NCI-H128 (cell line): ENCODE data around the gene CAMK2G.

ENCODE experiments used
- DNase-seq: peaks from one replicate; lab custom pipeline; 2025; ENCODE audit not compliant: unreplicated experiment; lab: John Stamatoyannopoulos, UW

The CAMK2G gene

DNA sequence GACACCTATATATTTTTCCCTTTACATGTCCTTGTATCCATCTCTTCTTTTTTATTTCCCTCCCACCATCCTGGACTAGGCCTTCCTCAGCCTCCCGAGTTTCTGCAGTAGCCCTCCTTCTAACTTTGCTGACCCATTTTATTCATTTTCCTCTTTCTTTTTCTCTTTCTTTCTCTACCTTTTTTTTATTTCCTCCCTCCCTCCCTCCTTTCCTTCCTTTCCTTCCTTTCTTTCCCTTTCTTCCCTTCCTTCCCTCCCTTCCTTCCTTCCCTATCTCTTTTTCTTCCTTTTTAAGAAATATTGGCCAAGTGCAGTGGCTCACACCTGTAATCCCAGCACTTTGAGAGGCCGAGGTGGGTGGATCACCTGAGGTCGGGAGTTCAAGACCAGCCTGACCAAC lies 9.7 kb upstream of the CAMK2G start:
- no peak for DNase-seq

DNA sequence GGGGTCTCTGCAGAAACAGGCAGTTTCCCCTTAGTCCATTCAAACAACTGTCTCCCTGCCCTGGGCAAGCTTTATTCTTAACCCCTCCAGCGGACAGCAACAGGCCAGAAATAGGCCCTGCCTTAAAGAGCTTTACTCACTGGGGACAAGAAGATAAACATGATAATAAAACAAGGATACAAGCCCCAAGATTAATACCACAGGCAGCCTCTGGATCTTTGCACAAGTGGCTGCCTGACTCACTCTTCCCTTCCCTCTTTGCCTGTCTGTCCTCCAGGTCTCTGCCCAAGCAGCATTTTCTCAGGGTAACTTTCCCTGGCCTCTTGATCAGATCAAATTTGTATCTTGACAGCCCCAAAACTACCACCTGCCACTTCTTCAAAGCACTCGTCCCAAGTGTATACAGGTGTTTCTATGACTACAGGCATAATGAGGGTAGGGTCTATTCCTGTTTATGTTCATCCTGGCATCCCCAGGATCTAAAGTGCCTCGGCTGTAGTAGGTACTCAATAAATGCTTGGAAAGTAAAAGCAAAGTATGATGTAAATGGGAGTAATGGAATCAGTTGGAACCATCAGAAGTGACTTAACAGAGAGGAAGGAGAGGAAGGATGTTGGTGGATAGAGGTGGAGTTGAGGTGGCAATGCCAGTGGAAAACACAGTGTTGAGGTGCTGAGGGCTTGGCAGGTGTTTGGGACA lies 7.0 kb upstream of the CAMK2G start:
- no peak for DNase-seq

DNA sequence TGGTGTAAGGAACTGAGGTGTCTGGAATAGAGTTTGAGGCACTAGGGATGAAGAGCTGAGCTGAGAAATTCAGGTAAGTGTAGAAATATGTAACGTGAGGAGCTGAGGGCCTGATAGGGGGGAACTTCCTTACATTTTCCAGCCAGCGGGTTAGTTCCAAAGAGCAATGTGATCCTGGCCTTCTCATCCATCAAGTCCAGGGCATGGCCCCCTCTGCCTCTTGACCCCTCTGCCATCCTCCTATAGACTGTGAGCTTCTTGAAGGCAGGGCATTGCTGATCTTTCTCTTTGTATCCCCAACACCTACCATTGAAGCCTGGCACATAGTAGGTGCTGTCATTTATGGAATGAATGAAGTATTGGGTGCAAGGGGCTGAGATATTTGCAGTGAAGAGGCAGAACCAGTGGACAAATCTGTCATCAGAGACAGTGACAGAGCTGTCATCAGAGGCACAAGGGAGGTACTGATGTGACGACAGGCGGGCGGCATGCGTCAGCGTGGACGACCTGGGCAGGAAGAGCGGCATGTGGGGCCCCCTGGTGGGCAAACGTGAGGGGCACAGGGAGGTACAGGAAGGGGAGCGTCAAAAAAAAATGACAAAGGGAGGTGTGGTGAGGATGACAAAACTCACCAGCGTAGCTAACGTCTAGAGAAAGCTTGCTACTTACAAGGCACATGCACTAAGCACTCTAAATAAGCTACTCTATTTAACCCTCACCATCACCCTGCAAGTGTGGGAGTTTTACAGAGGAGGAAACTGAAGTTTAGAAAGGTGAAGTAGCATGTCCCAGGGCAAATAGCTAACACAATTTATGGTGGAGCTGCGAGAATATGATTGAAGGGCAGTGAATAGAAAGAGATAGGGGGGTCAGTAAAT lies 5.2 kb upstream of the CAMK2G start:
- peak; percentile 17 for DNase-seq

DNA sequence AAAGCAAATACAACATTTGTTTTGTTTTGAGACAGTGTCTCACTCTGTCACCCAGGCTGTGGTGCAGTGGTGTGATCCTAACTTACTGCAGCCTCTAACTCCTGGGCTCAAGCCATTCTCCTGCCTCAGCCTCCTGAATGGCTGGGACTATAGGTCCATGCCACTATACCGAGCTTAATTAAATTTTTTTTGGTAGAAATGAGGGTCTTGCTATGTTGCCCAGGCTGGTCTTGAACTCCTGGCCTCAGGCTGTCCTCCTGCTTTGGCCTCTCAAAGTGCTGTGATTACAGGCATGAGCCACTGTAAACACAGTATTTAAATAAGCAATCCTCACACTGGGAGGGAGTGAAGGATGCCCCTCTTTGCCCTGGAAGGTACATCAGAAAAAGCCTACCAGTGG lies 4.0 kb upstream of the CAMK2G start:
- no peak for DNase-seq

DNA sequence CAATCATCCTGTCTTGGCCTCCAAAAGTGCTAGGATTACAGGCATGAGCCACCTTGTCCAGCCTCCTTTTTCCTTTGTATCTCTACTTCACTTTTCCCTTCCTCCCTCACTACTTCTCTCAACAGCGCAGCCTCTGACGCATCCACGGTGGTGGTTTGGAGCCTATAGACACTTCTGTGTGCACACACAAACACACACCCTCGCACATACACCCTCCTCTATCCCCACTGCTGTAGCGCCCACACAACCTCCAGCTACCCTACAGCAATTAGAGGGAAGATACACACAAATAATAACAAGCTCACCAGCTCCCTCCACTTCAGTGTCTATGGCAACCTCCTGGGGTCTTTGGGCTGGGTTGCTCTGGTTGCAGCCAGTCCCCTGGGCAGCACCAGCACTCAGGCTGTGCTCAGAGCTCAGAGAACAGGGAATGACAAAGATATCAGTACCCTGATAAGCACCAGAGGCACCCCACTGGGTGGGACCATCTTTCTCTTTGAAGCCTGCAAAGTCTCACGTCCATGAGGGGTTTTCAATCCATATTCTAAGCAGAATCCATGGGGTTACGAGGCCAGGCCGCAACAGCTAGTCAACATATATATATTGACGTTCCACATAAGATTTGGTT lies 3.3 kb upstream of the CAMK2G start:
- DNase-seq = no peak

DNA sequence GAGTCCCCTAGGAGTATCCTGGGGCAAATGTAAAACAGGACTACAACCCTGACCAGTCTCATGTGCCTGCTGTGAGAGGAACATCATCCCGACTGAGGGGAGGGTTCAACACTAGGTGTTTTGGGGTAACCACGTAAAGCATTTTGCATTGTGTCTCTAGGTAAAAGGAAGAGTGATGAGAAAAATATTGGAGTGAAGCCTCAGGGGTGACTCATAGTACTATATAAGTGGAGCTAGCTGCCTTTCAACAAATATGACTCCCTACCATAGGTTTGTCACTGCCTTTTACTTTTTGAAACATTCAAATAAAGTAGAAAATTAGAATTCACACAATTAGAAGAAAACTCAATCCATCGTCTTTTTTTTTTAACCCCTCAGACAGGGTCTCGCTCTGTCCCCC lies 2.6 kb upstream of the CAMK2G start:
- DNase-seq = no peak

DNA sequence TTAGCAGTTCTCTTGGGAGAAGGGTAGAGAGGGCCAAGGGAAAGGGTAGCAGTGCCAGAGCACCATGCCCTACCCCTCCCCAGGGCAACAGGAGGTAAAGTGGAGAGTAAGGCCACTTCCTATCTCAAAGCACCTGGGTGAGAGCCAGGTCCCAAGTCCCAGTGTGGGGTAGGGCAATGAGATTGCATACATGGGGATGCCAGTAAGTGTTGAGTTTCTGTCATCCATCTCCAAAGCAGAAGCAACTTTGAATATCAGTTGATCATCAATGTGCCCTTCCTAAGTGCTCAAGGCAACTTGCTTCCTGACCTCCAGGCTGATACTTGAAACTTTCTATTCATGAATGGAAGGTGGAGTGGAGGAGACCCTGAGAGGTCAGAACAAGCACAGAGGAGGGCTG lies 2.2 kb upstream of the CAMK2G start:
- no peak for DNase-seq

DNA sequence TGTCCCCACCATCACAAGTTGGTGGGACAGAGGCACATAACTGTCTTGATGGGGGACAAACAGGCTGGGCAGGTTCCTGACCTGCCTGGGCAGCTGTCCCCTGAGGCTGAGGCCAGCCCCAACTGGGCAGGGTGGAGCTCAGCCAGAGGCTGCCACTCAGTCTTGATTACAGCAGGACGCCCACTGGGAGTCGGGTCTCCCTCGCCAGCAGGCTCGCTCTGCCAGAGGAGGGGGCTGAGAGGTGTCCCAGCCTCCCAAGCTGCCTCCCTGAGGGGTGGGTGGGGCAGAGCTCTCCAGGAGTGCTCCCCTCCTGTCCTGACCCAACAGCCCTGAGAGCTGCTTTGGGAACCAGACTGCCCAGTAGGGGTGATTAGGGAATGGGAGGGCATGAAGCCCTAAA lies 1.8 kb upstream of the CAMK2G start:
- no peak for DNase-seq

DNA sequence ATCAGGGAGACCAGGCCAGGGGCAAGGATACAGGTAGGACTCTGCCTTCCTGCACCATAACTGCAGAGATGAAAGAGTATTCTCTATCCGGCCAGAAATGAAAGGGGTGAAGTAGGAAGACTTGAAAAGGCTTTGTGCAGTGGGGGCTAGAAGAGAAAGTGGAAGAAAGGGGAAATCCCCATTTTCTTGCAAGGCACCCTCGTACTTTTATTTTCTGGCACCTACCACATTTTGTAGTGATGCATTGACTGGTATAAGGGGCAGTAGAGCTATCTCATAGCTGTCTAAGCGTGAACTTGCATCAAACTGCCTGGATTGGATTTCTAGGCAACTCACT lies 752 bp upstream of the CAMK2G start:
- no peak for DNase-seq

DNA sequence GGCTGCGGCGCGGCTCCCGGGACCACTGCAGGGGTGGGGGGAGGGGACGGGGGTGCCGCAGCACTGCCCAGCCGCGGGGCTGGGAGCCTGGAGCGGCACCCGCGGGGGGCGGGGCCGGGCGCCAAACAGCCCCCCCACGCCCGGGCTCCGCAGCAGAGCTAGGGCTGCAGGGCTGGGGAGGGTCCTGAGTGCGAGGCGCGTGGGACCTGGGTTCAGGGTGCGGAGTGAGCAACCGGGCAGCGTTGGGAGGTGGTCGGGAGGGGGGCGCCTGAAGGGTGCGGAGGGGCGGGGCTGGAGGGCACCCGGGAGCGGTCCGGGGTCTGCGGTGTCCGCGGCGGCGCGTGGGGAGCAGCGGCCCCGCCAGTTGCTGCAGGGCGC lies 528 bp downstream of the CAMK2G start:
- DNase-seq = no peak

DNA sequence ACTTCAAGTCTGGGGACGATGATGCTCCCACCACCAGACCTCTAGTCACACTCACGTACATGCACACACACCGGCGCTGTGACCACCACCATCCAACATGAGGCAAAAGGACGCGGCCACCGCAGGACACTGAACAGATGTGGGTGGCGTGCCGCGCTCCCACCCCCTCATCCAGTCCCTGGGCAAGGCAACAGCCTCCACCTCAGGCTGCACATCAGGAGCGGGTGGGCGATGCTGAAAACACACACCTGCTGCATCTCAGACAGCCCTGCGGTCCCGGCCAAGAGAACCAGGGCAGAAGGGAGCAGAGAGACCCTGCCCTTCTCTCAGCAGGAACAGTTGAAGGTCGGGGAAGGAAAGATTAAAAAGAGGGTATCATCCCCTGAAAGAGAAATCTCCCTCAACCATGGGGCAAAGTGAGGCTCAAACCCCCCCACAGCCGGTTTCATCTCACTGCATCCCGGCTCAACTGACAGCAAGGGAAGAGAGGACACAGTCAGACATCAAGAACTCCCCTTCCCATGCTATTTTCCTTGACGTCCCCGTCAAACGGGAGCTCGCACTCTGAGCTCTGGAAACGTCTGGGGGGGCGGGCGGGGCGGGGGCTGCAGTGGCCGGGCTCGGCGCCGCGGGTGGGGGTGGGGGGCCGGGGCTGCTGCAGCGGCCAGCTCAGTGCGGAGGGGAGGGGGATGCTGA lies 1.1 kb downstream of the CAMK2G start:
- no peak for DNase-seq

DNA sequence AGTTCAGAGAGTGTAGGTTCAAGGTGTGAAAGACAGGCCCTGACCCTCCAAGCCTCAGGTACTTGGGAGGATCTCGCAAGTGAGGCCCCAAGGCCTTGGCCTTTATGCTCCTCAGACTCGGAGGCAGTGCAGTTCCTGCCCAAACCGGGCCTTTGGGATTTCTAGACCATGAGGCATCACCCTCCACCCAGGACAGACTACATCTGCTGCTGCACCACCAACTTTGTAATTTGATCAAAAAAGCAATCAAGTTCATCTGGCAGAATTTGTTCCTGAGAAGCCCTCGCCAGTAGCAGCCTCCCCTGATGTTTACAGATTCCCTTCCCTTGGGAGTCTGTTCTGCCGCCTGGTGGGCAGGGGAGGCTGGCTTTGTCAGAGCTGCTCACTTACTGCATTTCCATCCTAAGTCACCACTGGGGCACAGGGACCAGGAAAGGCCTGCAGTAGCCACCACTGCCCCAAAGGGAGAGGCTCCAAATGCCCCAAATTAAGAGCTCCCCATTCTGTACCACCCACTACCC lies 2.1 kb downstream of the CAMK2G start:
- DNase-seq = no peak

DNA sequence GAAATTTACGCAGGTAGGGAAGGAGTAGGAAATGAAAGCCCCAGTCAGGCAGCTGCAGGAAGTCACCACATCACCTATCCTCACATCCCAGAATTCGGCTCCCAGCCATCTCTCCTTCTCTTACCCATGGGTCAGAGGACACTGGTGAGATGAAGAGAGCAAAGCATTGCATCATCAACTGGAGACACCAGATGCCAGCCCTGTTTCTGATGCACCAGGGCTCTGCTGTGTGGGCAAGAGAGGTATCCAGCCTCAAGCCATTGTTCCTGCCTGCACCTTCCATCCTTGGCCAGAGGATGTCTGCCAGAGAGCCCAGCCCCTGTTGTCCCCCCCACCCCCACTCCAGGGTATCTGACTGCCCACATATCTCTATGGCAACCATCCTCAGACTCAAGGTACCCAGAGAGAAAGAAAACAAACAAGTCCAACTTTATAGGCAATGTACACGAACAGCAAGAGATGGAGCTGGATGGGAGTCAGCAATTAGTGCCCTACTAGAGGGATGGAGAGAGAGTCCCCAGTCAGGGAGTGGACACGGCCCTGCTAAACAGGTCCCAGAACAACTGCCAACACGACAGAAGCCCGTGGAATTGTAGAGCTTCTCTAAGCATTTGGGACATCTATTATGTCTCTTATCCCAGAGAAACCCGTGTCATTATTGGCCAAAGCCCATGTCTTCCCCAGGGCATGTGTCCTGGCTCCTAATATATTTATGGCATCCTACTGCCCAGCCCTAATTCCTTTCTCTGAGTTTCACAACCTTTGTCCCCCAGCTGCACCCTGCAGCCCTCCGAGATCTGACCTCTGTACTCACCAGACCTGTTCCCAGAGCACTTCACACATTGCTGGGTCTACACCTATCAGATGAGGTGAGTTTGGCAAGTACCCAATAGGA lies 2.8 kb downstream of the CAMK2G start:
- no peak for DNase-seq

DNA sequence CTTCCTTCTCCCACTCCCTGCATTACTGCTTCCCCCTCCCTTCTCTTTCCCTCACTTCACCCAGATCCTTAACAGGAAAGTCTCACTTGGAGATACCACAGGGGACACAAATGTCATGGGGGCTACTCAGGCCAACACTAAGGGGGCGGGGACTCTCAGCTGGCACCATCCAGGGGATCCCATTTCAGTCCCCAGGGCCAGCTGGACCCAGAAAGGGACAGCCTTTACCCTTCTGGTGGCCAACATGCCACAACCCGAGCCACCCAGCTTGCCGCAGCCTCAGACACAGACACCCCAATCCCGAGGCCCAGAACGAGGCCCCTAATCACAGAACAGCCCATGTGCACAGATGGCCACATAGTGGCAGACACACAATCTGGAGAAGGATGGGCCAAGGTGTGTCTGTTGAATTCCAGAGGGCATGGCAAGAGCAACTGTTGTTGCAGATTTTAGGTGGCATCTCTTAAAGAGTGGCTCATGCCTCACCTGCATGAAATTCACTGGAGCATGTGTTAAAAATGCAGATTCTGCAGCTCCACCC lies 5.6 kb downstream of the CAMK2G start:
- no peak for DNase-seq

DNA sequence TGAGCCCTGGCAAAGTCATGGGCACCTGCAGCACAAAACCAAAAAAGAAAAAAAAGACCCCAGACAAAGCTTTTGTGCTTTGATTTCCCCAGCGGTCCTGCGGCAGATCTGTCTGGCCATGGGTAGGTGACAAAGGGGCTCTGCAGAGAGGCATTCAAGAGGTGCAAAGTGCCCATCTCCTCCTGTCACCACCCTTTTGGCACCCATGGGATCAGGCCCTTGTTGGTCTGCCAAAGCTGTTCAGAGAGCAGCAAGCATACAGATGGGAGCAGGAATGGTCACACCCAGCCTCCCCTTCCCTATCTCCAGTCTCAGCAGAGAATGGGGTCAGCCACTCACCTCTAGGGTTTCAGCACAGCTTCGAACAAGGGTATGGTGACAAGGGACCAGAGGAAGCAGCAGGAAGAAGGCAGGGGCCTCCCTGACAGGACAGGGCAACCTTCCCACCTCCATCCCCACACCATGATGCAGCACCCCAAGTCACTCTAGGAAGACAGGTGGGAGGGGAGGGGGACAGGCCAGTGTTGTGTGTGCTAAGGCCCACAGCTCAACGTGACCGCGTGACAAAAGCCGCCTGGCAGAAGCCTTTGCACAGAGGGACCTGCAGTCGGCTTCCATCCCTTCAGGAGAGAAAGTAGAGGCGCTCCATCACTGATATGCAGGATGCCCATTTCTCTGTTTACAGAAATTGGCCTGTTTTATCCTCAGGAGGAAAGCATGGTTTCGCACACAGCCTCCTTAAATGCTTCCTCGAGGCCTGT lies 6.3 kb downstream of the CAMK2G start:
- no peak for DNase-seq

DNA sequence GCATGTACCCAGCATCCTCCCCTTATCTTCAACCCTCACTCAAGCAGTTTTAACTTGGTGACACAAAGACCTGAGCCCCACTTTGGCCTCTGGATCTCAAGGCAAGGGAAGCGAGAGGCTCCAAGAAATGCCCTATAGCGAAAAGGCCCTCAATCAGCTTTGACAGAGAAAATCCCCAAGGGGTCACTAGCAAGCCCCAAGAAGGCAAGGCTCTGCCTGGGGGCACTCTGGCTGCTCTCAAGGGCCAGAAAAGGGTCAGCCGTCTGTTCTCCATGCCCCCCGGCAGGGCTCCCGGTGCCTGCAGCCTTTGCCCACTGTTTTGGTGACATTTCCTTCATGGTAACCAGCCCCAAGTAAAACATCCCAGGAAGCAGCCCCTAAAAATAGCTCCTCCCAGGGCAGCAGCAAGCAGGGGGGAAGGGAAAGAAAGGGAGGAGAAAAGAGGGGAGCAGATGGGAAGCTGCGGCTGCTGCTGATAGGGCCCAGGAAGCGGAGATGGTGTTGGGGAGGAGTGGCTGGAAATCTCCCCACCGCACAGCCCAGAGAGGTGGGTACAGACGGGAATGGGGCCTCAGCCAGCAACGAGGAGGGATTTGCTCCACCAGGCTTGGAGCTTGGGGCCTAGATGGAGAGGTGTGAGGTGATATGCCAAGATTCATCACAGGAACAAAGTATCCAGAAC lies 7.1 kb downstream of the CAMK2G start:
- DNase-seq = no peak

DNA sequence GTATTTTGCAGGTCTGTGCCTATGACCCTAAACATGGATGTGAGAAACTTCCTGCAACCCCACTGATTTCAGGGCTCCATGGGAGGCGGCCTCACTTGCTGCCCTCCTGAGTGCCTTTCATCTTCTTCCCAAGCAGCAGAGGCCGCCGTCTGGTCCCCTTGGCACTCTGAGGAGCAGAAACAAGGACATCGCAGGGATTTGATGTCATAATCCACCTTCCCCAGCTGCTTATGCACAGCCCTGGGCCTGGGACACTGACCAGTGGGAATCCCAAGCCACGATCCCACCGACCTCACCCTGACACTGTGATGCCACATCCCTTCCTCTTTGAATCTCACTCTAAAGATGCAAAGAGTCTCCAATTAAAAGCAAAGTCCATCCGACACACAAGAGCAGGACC lies 7.7 kb downstream of the CAMK2G start:
- no peak for DNase-seq

DNA sequence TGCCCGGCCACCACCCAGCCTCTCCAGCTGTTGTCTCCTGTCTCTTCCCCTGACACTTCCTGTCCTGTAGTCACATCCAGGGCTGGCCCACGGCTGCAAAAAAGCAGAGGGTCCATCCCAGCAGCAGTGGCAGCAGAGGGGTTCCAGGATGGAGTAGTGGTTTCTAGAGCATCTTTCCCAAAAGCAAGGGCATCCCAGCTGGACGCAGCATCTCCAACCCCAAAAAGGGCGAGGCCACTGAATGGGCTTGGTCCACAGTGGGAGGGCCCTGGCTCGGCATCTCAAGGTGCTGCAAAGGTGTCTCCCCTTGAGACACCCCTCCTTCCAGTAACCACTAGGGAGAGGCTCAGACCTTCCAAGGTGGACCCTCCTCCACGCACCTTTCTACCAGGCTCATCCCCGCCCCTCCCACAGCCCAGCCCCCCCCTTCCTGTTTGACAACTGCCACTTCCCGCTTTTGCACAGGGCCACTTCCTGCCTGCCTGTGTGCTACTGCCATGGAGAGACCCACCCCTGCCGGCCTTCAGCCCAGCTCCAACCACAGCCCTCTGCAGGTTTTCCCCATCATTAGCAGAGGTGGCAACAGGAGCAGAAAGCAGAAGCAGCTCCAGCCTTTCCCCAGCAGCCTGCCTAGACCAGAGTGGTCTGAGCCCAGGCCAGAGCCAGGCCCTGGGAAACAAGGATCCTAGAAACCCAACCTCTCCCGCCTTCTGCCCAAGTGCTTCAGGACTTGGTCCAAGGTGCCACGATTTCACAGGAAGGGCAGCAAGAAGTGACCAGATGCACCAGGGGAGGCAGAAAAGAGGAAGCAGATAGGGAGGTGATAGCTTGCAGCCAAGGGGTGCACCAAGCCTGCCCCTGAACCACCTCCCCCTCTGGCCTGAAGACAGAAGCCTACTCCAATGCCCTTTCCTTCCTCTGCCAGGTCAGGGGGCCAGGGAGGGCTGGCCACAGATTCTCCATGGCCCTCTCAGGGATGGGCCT lies 8.6 kb downstream of the CAMK2G start:
- DNase-seq = no peak
